SJCRH30 (cell line): ENCODE results near the gene ECD. TPM values are rescaled to one million over a fixed set of nuclear protein-coding genes. Genes with fewer than 3 reads are reported as not detected.

Source experiments
- DNase-seq, 2 experiments: peaks; one replicate each; pipeline ENCODE4 v3.0.0-alpha.2; 2015 to 2020
- H3K27ac ChIP-seq: fragments of 250-450 bp; sonication (Bioruptor Pico); 2 replicates; pipeline ENCODE4 v1.5.1; 2020; ENCODE audit warnings: mild to moderate bottlenecking, moderate library complexity
- H3K27me3 ChIP-seq: fragments of 250-450 bp; sonication (Bioruptor Pico); 2 replicates; pipeline ENCODE4 v1.5.1; 2020; ENCODE audit warnings: mild to moderate bottlenecking, moderate library complexity
- H3K36me3 ChIP-seq: fragments of 250-450 bp; sonication (Bioruptor Pico); 2 replicates; pipeline ENCODE4 v1.5.1; 2020; ENCODE audit warnings: mild to moderate bottlenecking, moderate library complexity
- H3K4me1 ChIP-seq: fragments of 250-450 bp; sonication (Bioruptor Pico); 2 replicates; pipeline ENCODE4 v1.5.1; 2020; ENCODE audit warnings: mild to moderate bottlenecking, moderate library complexity
- H3K4me3 ChIP-seq: fragments of 250-450 bp; sonication (Bioruptor Pico); 2 replicates; pipeline ENCODE4 v1.5.1; 2020; ENCODE audit warnings: mild to moderate bottlenecking, moderate library complexity
- H3K9me3 ChIP-seq: fragments of 250-450 bp; sonication (Bioruptor Pico); replicated peaks from 2 replicates; pipeline ENCODE4 v1.5.1; 2020; ENCODE audit warnings: mild to moderate bottlenecking, moderate library complexity
- total RNA-seq: library from RNA; depleted of rRNA; stranded (reverse); fragments of >200 nt; shearing (Covaris generic); gene quantifications from 2 replicates; pipeline ENCODE4 v1.2.3, GENCODE V29; 2014; rRNA removed

Gene ECD
- total RNA-seq, 1 experiment from 2014 or later = 48.0 TPM

DNA sequence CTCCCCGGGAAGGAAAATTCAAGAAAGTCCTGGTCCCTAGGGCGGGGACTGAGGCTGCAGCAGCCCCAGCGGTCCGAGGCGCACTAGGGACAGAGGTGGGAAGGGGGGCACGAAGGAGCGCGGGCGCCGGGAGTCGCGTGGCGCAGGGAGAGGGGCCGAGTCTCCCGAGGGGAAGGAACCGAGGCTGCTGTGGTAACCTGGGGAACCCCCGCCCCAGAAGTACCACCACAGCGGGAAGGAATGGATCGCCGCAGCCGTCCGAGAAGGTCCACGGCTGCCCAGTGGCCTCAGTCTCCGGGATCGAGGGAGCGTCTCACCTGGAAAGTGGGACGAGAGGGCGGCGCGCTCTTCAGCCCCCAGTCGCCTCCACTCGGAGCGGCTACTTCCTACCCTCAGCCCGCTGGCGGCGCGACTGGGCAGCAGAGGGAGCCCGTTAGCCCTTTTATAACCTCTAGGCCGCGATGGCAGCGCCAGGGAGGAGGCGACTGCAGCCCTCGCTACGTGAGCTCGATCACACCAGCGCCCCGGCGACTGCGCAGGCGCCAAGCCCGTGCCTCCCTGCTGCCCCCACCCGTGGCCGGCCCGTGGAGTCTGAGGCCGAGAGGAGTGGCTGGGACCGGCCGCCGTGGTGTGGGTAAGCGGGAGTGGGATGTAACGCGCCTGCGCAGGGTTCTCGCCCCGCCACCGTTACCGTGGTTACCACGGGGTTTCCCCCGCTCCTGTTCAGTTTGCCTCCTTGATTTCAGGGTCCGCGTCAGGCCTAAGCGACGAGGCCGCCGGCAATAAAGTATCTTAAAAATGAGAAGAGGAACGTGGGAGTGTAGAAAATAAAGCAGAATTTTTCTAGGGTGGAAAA is 71.1 kb downstream of the ECD start, which contains the start of gene P4HA1:
Gene P4HA1 (minus strand): TSS at position 418 of the 856 bp plus-strand sequence. CDS start 21,983 bp downstream, outside the sequence.
- H3K4me3 ChIP-seq = peak within 1 kb of the TSS; percentile 72
- H3K27me3 ChIP-seq = no peaks in the 10 kb centered on the region
- H3K27ac ChIP-seq = peak within 1 kb of the TSS; percentile 57
- H3K9me3 ChIP-seq = no peaks in the 10 kb centered on the region
- no peaks in the 10 kb centered on the region for H3K4me1 ChIP-seq
- no peaks in the 10 kb centered on the region for H3K36me3 ChIP-seq
- peak; percentile 99 for DNase-seq

- Histone ChIP-seq H3K4me3 (peak overlapping the region; percentile 72), H3K27ac (peak overlapping the region; percentile 57), H3K27me3 (no peaks in the 10 kb centered on the region)
Measured at GRCh38 chr10:73096041-73096448, 71.8 kb downstream of the ECD start.

GRCh38 chr10:73095481-73096021 is 72.3 kb downstream of the ECD start:
- H3K27me3 ChIP-seq = no peaks in the 10 kb centered on the region
- H3K27ac ChIP-seq = peak overlapping the region; percentile 57
- DNase-seq = peak; percentile 71 to 84
- H3K4me3 ChIP-seq = peak overlapping the region; percentile 72
- H3K36me3 ChIP-seq = no peaks in the 10 kb centered on the region; the same call in 1 of the 2 replicates
- no peaks in the 10 kb centered on the region for H3K4me1 ChIP-seq
- H3K9me3 ChIP-seq = no peaks in the 10 kb centered on the region

More at GRCh38 chr10:73096041-73096448, 71.8 kb downstream of the ECD start:
- no peaks in the 10 kb centered on the region for H3K36me3 ChIP-seq
- no peaks in the 10 kb centered on the region for H3K9me3 ChIP-seq
- peak; percentile 79 to 86 for DNase-seq
- H3K4me1 ChIP-seq = no peaks in the 10 kb centered on the region

DNA sequence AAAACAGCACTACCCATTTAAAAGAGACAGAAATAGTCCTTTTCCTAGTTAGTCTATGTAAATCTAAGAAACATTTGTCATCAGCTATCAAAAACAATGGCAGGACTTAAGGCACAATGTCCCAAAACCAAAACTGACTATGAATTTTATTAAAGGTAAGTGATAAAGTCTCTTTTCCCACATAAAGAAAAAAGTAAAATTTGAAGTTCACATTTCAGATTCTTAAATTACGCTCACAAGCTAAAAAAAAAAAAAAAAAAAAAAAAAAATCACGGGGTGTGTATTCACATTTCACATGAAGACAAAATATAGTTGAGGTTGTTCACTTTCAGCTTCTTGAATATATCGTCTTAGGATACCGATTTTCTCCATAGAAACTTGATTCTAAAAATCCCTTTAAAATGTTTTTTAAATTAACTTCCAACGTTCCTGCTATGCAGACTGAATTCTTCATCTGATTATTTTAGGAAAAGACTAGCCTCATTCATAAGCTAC is 72.8 kb downstream of the ECD start:
- Histone ChIP-seq H3K4me1 (no peaks in the 10 kb centered on the region), H3K36me3 (no peaks in the 10 kb centered on the region; the same call in 1 of the 2 replicates), H3K4me3 (peak overlapping the region; percentile 72), H3K9me3 (no peaks in the 10 kb centered on the region), H3K27me3 (no peaks in the 10 kb centered on the region), H3K27ac (peak overlapping the region; percentile 57)
- peak in 1 of 2 experiments; percentile 23 for DNase-seq

DNA sequence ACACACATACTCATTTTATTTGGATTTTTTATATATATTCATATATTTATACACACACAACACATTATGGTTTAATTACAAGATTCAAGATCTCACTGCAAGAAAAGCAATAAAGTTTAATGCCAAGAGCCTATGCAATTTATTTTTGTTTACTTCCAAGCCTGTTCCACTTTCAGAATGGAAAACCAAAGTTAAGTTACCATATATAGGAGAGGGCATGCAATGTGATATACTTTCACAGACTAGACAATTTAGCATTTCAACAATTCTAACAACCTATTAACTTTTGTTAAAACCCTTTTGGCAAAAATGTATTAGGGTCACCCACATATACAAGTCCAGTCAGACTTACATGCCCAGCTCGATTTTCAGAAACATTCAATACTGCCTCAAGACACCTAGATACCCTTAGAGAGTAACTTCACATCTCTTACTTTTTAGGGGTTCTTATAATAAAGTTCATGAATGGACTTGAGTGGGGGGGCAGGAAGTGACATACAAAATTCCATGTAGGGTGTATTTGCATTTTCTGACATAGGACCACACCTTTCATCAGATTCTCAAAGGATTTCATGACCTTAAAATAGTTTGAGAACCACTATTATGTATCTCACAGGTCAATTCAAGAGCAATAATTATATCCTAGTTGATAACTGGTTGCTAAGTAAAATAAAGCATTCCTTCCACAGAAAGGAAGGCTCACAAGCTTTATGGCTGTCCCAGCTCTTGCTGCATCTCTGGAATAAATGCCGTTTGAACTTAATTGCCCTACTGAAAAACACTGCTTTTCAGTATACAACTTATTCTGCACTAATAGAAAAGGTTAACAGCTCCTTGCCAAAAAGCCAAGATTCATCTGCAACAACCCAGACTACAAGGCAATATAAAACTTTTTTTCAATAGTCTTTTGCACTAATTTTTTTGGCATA is 73.6 kb downstream of the ECD start:
- peak overlapping the region; percentile 57 for H3K27ac ChIP-seq
- H3K4me3 ChIP-seq = peak overlapping the region; percentile 72
- H3K27me3 ChIP-seq = no peaks in the 10 kb centered on the region
- H3K9me3 ChIP-seq = no peaks in the 10 kb centered on the region
- peaks cover 2% of the 10 kb centered on the region; the same call in 1 of the 2 replicates for H3K36me3 ChIP-seq
- peak in 1 of 2 experiments; percentile 19 for DNase-seq
- no peaks in the 10 kb centered on the region for H3K4me1 ChIP-seq

GRCh38 chr10:73092830-73093229 is 75.0 kb downstream of the ECD start:
- Histone ChIP-seq H3K36me3 (peaks cover 3% of the 10 kb centered on the region; the same call in 1 of the 2 replicates), H3K27me3 (no peaks in the 10 kb centered on the region), H3K9me3 (no peaks in the 10 kb centered on the region), H3K4me3 (no peak overlapping the region), H3K4me1 (no peaks in the 10 kb centered on the region), H3K27ac (no peak overlapping the region)
- DNase-seq = no peak

GRCh38 chr10:73088304-73088703 is 79.5 kb downstream of the ECD start:
- no peak for DNase-seq
- Histone ChIP-seq H3K9me3 (no peaks in the 10 kb centered on the region), H3K27me3 (no peaks in the 10 kb centered on the region), H3K4me1 (no peaks in the 10 kb centered on the region), H3K27ac (no peak overlapping the region), H3K36me3 (peaks cover 3% of the 10 kb centered on the region; the same call in 1 of the 2 replicates), H3K4me3 (no peak overlapping the region)

DNA sequence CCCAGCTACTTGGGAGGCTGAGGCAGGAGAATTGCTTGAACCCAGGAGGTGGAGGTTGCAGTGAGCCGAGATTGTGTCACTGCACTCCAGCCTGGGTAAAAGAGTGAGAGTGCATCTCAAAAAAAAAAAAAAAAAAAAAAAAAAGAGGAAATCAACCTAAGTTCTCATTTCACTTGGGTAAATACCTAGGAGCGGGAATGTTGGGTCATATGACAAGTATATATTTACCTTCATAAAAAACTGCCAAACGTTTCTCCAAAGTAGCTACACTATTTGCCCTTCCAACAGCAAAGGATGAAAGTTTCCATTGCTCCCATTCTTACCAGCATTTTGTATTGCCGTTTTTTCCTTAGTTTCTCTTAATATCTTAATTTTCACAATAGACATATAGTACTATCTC is 81.0 kb downstream of the ECD start:
- no peak overlapping the region for H3K27ac ChIP-seq
- no peak for DNase-seq
- H3K4me1 ChIP-seq = no peaks in the 10 kb centered on the region
- H3K36me3 ChIP-seq = peaks cover 3% of the 10 kb centered on the region; the same call in 1 of the 2 replicates
- H3K9me3 ChIP-seq = no peaks in the 10 kb centered on the region
- H3K4me3 ChIP-seq = no peak overlapping the region
- H3K27me3 ChIP-seq = no peaks in the 10 kb centered on the region

GRCh38 chr10:73084209-73084608 is 83.6 kb downstream of the ECD start:
- Histone ChIP-seq H3K27ac (no peak overlapping the region), H3K9me3 (no peaks in the 10 kb centered on the region), H3K27me3 (no peaks in the 10 kb centered on the region), H3K4me1 (no peaks in the 10 kb centered on the region), H3K36me3 (peaks cover 10% of the 10 kb centered on the region), H3K4me3 (no peak overlapping the region)
- DNase-seq = no peak

Other genes with a start within 250 kb of the ECD start
- gene PLA2G12B, start 213.2 kb downstream of the ECD start, total RNA-seq = not detected in 2 replicates
- gene P4HA1, start 71.1 kb downstream of the ECD start, total RNA-seq = 78.0 and 82.4 TPM in 2 replicates
- 0.49 and 0.84 TPM in 2 replicates for gene NUDT13, start 57.6 kb downstream of the ECD start, total RNA-seq
- 10.1 and 12.4 TPM in 2 replicates for gene FAM149B1, start 111 bp upstream of the ECD start, total RNA-seq
- 59.7 and 70.0 TPM in 2 replicates for gene DNAJC9, start 79.2 kb upstream of the ECD start, total RNA-seq
- gene MRPS16, start 84.6 kb upstream of the ECD start, total RNA-seq = 93.4 and 94.9 TPM in 2 replicates
- gene CFAP70, start 190.9 kb upstream of the ECD start, total RNA-seq = 0.12 TPM in 1 of 2 replicates, not detected in the other
- gene ANXA7, start 246.1 kb upstream of the ECD start, total RNA-seq = 52.2 and 55.7 TPM in 2 replicates